ENCODE data around the gene ZNF136.

DNA sequence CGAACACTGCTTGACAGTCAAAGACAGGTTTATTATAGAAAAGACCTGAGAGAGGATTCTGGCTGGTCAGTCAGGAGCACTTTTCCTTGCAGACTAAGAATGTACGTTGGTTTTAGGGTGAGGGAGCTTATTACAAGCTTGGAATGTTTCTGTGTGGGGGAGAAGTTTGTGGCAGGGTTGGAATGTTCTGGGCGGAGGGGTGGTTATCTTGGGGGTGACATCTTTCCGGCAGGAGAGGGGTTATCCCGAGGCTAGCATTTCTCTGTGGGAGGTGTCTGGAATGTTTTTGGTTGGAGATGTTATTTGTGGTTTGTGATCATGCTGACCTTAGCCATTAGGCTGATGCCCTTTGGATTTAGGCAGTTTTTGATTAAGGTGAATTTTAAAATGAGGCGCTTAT is 61.8 kb downstream of the ZNF136 start:
- TF ChIP-seq POLR2A (IDR thresholded peaks at IDR 0.05) (no peak), POLR2AphosphoS5 (IDR thresholded peaks at IDR 0.05) (no peak)
- TF ChIP-seq, protein P1, sequence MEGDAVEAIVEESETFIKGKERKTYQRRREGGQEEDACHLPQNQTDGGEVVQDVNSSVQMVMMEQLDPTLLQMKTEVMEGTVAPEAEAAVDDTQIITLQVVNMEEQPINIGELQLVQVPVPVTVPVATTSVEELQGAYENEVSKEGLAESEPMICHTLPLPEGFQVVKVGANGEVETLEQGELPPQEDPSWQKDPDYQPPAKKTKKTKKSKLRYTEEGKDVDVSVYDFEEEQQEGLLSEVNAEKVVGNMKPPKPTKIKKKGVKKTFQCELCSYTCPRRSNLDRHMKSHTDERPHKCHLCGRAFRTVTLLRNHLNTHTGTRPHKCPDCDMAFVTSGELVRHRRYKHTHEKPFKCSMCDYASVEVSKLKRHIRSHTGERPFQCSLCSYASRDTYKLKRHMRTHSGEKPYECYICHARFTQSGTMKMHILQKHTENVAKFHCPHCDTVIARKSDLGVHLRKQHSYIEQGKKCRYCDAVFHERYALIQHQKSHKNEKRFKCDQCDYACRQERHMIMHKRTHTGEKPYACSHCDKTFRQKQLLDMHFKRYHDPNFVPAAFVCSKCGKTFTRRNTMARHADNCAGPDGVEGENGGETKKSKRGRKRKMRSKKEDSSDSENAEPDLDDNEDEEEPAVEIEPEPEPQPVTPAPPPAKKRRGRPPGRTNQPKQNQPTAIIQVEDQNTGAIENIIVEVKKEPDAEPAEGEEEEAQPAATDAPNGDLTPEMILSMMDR (IDR thresholded peaks at IDR 0.05) = no peak

Data from upper lobe of left lung (tissue), 4 donors.